Breast epithelium (tissue), 4 donors: ENCODE data around the gene ANKRD6. TPM values are rescaled to one million over a fixed set of nuclear protein-coding genes. Genes with fewer than 3 reads are reported as not detected.

ENCODE experiments used
- DNase-seq, 2 donors: peaks; one replicate each; pipeline ENCODE4 v3.0.0-alpha.2; 2019; ENCODE audit warnings: low spot score in 2 of 2
- H3K27ac ChIP-seq, 2 donors: fragments of 200-600 bp; sonication (generic) in 1 of 2; one replicate each; pipeline ENCODE4 v1.5.1; 2016 to 2019; ENCODE audit warnings: mild to moderate bottlenecking in 1 of 2
- H3K27me3 ChIP-seq, 2 donors: fragments of 200-600 bp; sonication (generic) in 1 of 2; one replicate each; pipeline versions ENCODE4 v1.5.1 to v1.6.0; 2017 to 2019; ENCODE audit warnings: control low read depth in 1 of 2, mild to moderate bottlenecking in 1 of 2
- H3K36me3 ChIP-seq: fragments of 200-600 bp; one replicate; pipeline ENCODE4 v1.5.1; 2019
- H3K4me1 ChIP-seq, 2 donors: fragments of 200-600 bp; sonication (generic); one replicate each; pipeline ENCODE4 v1.5.1; 2016 to 2019; ENCODE audit warnings: control low read depth in 1 of 2
- H3K4me3 ChIP-seq, 3 donors: fragments of 200-600 bp; sonication (generic); 1 replicate in 2 of 3; 2 replicates in 1 of 3; pipeline ENCODE4 v1.5.1; 2016 to 2019; ENCODE audit warnings: mild to moderate bottlenecking in 3 of 3, moderate library complexity in 2 of 3
- H3K9me3 ChIP-seq, 2 donors: fragments of 200-600 bp; sonication (generic) in 1 of 2; one replicate each; pipeline ENCODE4 v1.5.1; 2016 to 2019; ENCODE audit warnings: control low read depth in 1 of 2
- CTCF ChIP-seq, 3 donors: fragments of 450-650 bp; IDR thresholded peaks; one replicate each; pipeline ENCODE4 v1.5.1; 2016 to 2017; ENCODE audit warnings: antibody characterized with exemption in 3 of 3, mild to moderate bottlenecking in 3 of 3, moderate library complexity in 3 of 3
- POLR2A ChIP-seq: fragments of 450-650 bp; IDR thresholded peaks from one replicate; pipeline ENCODE4 v1.6.1; 2016; ENCODE audit warnings: antibody characterized with exemption, mild to moderate bottlenecking, moderate library complexity
- POLR2AphosphoS5 ChIP-seq, 3 donors: sonication (generic); formaldehyde crosslinking; IDR thresholded peaks; one replicate each; pipeline ENCODE4 v1.6.1; 2017; ENCODE audit warnings: antibody characterized with exemption in 3 of 3
- intact Hi-C: fragments of 100-400 bp; cut with DNase I; formaldehyde crosslinking; loops from one replicate; pipeline ENCODE4 v1.15.1; 2023; ENCODE audit warnings: low total_unique reads
- total RNA-seq, 3 donors: library from RNA; depleted of rRNA; stranded (reverse); fragments of >200 nt; gene quantifications; one replicate each; pipeline ENCODE4 v1.1.0, GENCODE V29; 2016

ANKRD6 gene
- 10 to 100 TPM in 2 of 3 donors, 1 to 10 TPM in 1; 9.6 to 23.7 (median 18.0) TPM for total RNA-seq

GRCh38 chr6:89432875-89433251, at the start of gene ANKRD6:
TSS of gene ANKRD6 (plus strand) at chr6:89433152. CDS start at chr6:89566977, 133,825 bp downstream.
- peak within 1 kb of the TSS; percentile 76 to 89 (median 85) for H3K4me3 ChIP-seq
- no peaks in the 10 kb centered on the region for H3K9me3 ChIP-seq
- TF ChIP-seq POLR2A (no peak), POLR2AphosphoS5 (IDR thresholded peaks at IDR 0.05) (no peak), CTCF (IDR thresholded peaks at IDR 0.05) (peak; percentile 48 to 90 (median 52))
- peak; percentile 67 to 75 for DNase-seq
- intact Hi-C loops = loop anchor here (10.0 kb wide), 1 partner anchor 172 kb away; no protein-coding TSS in a partner anchor
- peak within 1 kb of the TSS; percentile 16 to 69 for H3K27ac ChIP-seq
- H3K27me3 ChIP-seq = no peaks in the 10 kb centered on the region
- no peaks in the 10 kb centered on the region for H3K36me3 ChIP-seq
- peaks cover 0 to 2% of the 10 kb centered on the region in 2 donors for H3K4me1 ChIP-seq

- Histone ChIP-seq H3K4me3 (no peak overlapping the region), H3K27me3 (no peaks in the 10 kb centered on the region), H3K27ac (no peak overlapping the region), H3K4me1 (no peaks in the 10 kb centered on the region), H3K9me3 (no peaks in the 10 kb centered on the region), H3K36me3 (no peaks in the 10 kb centered on the region)
- TF ChIP-seq CTCF (IDR thresholded peaks at IDR 0.05) = no peak
- no peak for TF ChIP-seq POLR2AphosphoS5 (IDR thresholded peaks at IDR 0.05)
- TF ChIP-seq POLR2A = no peak
- DNase-seq = no peak
- intact Hi-C loops = no loop called here
Observed at GRCh38 chr6:89385156-89385667, 47.7 kb upstream of the ANKRD6 start.

DNA sequence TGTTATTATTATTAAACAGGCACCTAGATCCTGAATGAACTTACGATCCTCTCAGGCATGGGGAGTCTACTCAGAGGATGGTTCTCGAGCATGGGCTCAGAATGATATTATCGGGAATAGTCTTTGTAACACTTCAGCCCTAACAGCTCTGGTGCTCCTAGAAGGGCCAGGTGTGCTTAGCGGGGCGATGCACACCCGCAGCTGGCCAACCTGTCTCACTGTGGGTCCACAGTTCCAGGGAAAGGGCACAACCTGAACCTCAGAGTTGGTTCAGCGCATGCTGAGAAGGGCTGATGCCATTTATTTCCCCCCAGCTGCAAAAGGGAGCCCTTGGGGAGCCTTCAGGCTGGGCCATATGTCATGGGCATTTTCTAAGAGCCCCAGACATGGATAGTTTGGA, 47.1 kb upstream of the ANKRD6 start:
- no peaks in the 10 kb centered on the region for H3K4me1 ChIP-seq
- H3K36me3 ChIP-seq = no peaks in the 10 kb centered on the region
- intact Hi-C loops = no loop called here
- H3K27ac ChIP-seq = no peak overlapping the region
- no peaks in the 10 kb centered on the region for H3K9me3 ChIP-seq
- DNase-seq = no peak
- TF ChIP-seq CTCF (IDR thresholded peaks at IDR 0.05) (no peak), POLR2AphosphoS5 (IDR thresholded peaks at IDR 0.05) (no peak), POLR2A (no peak)
- no peaks in the 10 kb centered on the region for H3K27me3 ChIP-seq
- no peak overlapping the region for H3K4me3 ChIP-seq

- Histone ChIP-seq H3K4me3 (no peak overlapping the region), H3K9me3 (no peaks in the 10 kb centered on the region), H3K36me3 (no peaks in the 10 kb centered on the region), H3K27me3 (no peaks in the 10 kb centered on the region), H3K4me1 (no peaks in the 10 kb centered on the region), H3K27ac (no peak overlapping the region)
- intact Hi-C loops = no loop called here
- DNase-seq = no peak
- TF ChIP-seq CTCF (IDR thresholded peaks at IDR 0.05) (no peak), POLR2AphosphoS5 (IDR thresholded peaks at IDR 0.05) (no peak)
Observed at GRCh38 chr6:89386917-89387491, 45.9 kb upstream of the ANKRD6 start.

DNA sequence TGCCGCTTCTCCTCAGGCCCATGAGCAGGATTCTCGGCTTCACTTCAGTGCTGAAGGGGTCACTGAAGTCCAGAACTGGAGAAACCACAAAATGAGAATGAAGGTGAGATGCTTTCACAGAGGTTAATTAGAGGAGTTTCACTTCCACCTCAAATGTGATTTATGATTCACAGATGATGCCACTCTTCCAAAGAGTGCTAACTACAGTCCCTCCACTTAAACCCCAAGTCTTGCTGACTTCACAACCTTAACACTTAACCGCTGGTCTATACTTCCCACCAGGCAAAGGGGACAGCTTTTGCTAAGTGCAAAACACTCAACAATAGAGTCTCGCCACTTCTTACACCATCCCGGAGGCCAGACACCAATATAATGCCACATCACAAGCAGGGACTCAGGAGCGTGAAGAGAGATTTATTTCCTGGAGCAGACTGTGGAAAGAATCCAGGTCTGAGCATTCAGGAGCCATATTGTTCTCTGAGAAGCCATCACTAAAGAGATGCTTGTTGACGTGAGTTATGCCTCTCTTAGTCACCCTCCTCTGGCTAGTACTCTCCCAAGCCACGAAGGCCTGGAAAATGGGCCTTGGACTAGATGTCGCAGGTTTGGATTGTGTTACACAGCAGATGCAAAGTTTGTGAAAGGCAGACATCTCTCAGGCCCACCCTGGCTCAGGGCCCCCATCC, 45.3 kb upstream of the ANKRD6 start:
- Histone ChIP-seq H3K27me3 (no peaks in the 10 kb centered on the region), H3K9me3 (no peaks in the 10 kb centered on the region), H3K27ac (no peak overlapping the region), H3K4me1 (no peaks in the 10 kb centered on the region), H3K4me3 (no peak overlapping the region), H3K36me3 (no peaks in the 10 kb centered on the region)
- TF ChIP-seq CTCF (IDR thresholded peaks at IDR 0.05) = no peak
- intact Hi-C loops = no loop called here
- DNase-seq = no peak
